Stomach (tissue), 4 donors: ENCODE measurements around the gene TMEM225B.

Experiments used
- EP300 ChIP-seq: sonication (generic); formaldehyde crosslinking; IDR thresholded peaks from one replicate; pipeline ENCODE4 v1.6.1; 2017; ENCODE audit warnings: antibody characterized with exemption
- POLR2A ChIP-seq, 4 donors: fragments of 450-650 bp; IDR thresholded peaks; one replicate each; pipeline ENCODE4 v1.6.1; 2016; ENCODE audit warnings: antibody characterized with exemption in 4 of 4, control low read depth in 2 of 4, mild to moderate bottlenecking in 1 of 4, moderate library complexity in 1 of 4
- POLR2AphosphoS5 ChIP-seq, 3 donors: sonication (generic); formaldehyde crosslinking; IDR thresholded peaks; one replicate each; pipeline ENCODE4 v1.6.1; 2016; ENCODE audit warnings: antibody characterized with exemption in 3 of 3
- TF ChIP-seq, protein P1 (sequence below), 7 experiments: fragments of 450-650 bp in 4 of 7; fragments of 200-600 bp in 3 of 7; sonication (generic) in 3 of 7; IDR thresholded peaks; one replicate each; pipeline ENCODE4 v1.5.1; 2016 to 2019; ENCODE audit warnings: antibody characterized with exemption in 7 of 7, control low read depth in 2 of 7, mild to moderate bottlenecking in 1 of 7

DNA sequence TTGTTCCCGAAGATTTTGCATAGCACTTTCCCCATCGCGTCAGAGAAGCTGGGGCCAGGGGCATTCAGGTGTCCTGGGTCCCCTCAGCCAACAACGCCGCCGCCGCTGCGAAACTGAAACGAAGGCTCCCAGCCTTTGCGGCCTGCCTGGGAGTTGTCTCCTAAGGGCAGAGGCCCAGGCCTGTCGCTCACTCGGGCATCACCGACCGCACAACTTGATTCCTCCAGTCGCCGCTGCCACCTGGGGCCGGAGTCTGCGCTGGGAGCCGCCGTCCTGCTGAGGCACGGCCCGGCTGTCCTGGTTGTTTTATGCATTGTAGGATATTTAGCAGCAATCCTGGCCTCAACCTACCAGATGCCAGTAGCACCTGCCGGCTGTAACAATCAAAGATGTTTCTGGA lies 40.7 kb downstream of the TMEM225B start:
- TF ChIP-seq EP300 (no peak), POLR2AphosphoS5 (IDR thresholded peaks at IDR 0.05) (no peak), POLR2A (IDR thresholded peaks at IDR 0.05) (no peak)
- TF ChIP-seq, protein P1, sequence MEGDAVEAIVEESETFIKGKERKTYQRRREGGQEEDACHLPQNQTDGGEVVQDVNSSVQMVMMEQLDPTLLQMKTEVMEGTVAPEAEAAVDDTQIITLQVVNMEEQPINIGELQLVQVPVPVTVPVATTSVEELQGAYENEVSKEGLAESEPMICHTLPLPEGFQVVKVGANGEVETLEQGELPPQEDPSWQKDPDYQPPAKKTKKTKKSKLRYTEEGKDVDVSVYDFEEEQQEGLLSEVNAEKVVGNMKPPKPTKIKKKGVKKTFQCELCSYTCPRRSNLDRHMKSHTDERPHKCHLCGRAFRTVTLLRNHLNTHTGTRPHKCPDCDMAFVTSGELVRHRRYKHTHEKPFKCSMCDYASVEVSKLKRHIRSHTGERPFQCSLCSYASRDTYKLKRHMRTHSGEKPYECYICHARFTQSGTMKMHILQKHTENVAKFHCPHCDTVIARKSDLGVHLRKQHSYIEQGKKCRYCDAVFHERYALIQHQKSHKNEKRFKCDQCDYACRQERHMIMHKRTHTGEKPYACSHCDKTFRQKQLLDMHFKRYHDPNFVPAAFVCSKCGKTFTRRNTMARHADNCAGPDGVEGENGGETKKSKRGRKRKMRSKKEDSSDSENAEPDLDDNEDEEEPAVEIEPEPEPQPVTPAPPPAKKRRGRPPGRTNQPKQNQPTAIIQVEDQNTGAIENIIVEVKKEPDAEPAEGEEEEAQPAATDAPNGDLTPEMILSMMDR (IDR thresholded peaks at IDR 0.05) = no peak
